Midbrain (tissue), 1 donor: Measurements from ENCODE around the gene TBL1XR1.

ENCODE experiments used
- DNase-seq: peaks from one replicate; lab custom pipeline; 2025; lab: John Stamatoyannopoulos, UW

Gene TBL1XR1

GRCh38 chr3:177065285-177066033, 131.8 kb downstream of the TBL1XR1 start:
- no peak for DNase-seq

- DNase-seq, result no peak
These were observed 135.1 kb downstream of the TBL1XR1 start for GRCh38 chr3:177062052-177062732.

DNA sequence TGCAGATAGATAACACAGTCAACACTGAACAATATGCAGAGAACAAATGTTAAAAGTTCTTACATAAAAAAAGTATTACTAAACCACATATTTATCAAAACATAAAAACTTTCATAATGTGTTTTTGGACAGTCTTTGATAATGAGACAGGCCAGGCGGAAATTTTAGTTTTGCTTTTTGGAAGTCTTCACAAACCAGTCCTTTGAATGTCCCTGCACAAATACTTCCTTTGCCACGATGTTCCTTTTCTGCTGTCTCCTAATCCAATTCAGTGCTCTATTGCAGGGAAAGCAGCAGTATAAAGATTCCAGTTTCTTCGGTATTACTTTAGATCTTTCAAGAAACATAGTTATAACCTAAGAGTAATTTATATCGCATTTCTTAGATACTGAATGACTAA, 135.9 kb downstream of the TBL1XR1 start:
- DNase-seq, result peak; percentile 32

- no peak for DNase-seq
These were observed 136.8 kb downstream of the TBL1XR1 start for GRCh38 chr3:177060492-177060891.

DNA sequence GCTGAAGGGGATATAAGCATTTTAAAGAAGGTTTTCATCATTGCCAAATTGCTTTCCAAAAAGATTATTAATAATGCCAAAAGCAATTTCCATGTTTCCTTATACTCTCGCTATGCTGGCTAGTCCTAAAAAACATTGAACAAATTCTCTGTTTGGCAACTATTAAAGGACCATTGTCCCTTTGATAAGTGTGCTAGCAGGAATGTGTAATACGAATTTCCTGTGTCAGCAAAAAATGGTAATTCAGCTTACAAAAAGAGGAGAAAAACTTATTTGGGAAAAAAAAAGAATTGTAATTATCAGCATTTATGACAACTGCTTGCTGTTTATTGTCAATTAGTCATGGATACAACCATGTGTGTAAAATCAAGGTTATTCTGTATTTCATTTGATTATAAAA, 138.6 kb downstream of the TBL1XR1 start:
- peak; percentile 17 for DNase-seq

DNA sequence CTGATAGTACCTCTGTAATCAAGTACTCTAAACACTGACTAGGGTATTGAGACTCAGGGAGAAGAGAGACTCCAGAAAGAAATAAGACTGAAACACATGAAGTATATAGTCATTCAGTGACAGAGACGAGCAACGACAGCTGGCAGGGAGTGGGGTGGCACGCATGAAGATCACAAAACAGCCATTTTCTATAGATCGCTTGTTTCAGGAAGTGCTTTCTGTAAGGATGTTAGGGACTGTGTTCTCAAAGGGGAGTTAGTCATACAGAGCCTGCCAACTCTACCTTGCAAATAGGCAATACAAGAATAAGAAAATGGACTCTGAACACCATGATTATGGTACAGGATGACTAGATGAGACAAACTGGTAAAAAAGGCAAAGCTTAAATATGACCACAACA, 139.5 kb downstream of the TBL1XR1 start:
- no peak for DNase-seq

DNA sequence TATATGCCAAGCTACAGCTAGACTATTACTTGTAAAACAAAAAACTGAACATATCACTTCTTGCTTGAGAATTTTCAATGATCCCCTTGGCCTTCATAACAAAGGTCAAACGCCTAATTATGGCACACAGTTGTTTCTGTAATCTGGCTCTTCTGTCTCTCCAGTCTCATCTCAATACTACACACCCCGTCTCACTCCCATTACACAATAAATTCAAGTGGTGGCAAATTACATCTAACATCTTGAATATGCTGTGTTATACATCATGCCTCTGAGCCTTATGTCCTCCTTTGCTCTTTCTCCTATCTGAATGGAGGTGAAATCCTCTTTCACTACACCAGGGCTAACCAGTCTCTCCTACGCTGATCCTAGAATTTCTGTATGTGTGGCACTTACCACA, 140.4 kb downstream of the TBL1XR1 start:
- DNase-seq, result no peak

DNA sequence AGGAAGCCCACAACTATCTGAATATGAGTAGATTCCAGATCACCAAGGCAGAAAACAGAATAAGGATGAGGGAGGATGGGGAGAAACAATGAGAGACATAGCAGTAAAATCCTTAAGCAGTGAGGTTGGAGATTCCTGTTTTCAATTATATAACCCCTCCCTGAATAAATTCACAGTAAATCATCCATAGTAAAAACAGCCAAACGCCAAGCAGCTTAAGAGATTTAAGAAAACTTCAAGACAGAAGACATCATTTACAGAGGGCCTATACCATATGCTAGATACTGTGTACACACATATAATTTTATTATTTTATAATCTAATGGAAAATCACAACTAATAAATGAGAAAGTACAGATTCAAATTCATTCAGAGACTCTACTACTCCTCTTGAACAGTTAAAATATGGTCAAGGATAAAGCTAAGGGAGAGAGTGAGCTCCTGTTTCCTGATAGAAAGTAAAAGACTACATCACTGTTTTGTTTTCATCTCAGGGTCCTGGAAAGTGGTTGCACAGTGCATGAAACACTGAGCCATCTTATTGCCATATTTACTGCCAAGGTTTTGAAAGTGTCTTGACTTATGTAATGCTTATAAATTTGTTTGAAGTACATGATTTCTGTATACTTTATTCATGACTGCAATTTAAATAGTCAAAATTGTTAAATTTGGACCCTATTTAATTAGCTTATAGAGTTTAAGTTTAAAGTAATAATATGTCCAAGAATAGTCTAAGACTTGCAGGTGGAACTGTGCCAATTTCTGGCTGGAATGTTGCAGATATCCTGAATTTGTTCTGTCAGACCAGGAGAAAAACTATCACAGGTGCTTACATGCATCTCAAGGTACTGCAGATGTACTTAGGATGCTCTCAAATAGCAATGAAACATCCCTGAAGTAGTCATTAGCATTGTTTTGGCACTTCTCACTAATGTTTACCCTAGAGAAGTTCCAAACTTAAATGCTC, 141.4 kb downstream of the TBL1XR1 start:
- no peak for DNase-seq

- no peak for DNase-seq
These were observed 144.2 kb downstream of the TBL1XR1 start for GRCh38 chr3:177053107-177053506.

GRCh38 chr3:177051411-177051810, 145.9 kb downstream of the TBL1XR1 start:
- DNase-seq, result peak; percentile 43

GRCh38 chr3:177050501-177051237, 146.6 kb downstream of the TBL1XR1 start:
- peak; percentile 72 for DNase-seq

DNA sequence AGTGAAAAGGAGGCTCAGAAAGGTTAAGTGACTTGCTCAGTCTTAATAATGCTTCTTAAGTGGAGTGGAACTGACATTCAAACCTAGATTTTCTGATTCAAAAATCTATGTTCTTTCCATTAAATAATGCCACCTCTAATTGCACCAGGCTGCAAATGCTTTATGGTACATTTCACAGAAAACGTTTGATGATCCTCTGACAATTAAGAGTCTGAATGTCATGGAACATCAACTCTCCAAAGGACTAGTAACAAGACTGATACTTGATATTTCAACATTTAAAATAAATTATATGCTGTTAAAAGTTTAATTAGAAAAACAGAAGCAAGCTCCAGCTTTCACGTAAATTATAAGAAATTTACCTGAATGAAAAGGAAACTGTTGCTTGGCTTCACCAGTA, 151.5 kb downstream of the TBL1XR1 start:
- DNase-seq, result no peak

GRCh38 chr3:177045222-177045621, 152.1 kb downstream of the TBL1XR1 start:
- DNase-seq, result no peak

DNA sequence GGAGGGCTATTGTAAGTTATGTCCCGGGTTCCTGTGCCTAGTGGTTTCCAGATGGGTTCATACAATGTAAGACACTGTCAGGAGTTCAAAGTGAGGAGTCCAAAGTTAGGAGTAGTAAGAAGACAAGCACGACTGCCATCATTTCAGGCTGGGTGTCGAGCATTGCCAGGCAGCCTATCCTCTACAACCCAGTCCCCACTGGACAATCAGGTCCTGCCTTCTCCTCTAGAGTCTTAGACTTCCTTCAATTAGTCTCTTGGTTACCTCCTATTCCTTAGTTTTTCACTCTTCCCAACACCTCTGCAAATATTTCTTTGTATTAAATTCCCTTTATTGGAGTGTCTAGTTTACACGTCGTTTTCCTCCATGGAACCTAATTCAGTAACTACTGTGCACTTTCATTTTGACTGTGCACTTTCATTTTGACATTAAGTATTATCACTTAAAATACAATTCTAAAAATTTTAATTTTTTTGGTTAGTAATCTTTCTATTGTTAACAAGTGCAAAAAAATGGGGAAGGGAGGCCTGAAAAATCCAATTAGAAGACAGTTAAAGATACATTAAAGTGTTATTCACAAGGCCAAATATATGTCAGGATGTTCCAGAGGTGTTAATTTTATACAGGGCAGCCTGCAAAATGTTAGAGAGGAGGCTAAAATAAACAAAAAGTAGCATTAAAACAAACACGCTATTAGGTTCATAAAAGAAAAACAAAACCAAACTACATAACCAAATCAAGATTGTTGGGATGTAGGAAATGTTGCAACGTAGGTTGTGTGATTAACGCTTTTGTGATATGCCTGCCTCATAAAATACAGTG, 155.3 kb downstream of the TBL1XR1 start:
- no peak for DNase-seq

DNA sequence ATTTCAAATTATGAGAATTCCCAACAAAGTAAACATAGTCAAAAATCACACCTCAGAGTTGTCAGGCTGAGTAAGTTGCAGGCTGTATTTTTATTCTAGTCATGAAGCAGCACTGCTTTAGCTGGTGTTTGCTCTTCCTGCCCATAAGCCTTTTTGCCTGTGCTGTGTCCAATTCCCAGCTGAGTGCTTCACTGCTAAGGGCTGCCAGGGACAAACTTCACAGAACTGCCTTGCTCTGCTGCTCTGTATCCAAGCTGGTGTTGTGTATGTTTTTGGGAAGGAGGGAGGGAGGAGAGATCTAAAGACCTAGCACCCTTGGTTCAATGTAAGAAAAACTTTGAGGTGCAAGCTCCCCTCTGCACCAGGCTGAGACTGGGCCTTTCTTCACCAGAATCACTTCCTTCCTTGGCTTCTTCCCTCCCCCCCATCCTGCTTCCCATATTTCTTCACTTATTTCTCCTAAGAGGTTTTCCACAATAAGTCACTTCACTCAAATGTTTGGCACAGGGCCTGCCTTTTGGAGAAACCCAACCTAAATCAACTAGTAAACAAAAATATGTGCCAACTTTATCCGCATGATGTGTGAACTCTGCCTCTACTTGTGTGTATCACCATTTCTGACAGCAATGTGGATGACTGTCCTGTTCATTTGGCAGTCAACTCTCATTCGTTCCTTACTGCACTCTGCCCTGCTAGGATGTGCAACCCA, 156.1 kb downstream of the TBL1XR1 start:
- peak; percentile 58 for DNase-seq

DNA sequence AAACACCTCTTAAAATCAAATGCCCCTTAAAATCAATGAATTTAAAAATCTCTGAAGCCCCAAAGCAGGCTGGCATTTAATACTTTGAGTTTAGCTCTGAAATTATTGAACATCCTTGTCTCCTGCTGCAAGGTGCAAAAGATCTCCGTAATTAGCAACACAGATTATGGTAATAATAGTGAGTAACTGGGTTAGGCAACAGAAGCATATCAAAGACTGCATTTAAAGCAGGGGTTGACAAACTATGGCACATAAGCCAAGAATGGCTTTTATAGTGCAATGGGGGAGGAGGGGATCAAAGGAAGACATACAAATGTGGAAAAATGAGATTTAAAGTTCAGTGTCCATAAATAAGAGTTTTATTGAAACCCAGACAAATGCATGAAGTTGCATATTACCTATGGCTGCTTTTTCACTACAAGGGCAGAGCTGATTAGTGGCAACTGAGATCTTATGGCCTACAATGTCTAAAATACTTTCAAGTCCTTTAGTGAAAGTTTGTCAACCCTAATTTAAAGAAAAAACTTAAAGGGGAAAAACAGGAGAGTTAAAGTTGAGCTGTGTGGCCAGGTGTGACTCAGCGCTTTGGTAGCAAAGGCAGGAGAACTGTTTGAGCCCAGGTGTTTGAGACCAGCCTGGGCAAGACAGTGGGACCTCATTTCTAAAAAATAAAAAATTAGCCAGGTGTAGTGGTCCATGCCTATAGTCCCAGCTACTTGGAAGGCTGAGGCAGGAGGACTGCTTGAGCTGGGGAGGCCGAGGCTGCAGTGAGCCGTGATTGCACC, 157.6 kb downstream of the TBL1XR1 start:
- DNase-seq, result no peak

- no peak for DNase-seq
These were observed 160.0 kb downstream of the TBL1XR1 start for GRCh38 chr3:177037241-177037640.

DNA sequence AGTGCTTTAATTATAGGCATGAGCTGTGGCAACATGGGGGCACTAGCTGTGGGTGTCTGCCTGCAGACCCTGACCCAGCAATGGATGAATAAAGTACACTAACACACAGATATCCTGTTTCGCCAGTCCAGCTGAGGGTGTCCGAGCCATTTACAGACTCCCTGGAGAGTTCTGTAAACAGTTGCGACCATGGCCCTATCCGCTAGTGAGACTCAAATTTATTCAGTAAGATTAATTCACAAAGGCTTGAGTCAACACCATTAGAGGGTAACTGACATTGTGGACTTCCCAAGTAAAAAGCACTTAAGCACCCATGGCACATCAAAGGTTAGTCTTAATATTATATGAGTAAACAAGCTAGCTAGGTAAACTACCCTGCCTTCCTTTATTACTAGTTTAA, 161.6 kb downstream of the TBL1XR1 start:
- DNase-seq, result no peak

DNA sequence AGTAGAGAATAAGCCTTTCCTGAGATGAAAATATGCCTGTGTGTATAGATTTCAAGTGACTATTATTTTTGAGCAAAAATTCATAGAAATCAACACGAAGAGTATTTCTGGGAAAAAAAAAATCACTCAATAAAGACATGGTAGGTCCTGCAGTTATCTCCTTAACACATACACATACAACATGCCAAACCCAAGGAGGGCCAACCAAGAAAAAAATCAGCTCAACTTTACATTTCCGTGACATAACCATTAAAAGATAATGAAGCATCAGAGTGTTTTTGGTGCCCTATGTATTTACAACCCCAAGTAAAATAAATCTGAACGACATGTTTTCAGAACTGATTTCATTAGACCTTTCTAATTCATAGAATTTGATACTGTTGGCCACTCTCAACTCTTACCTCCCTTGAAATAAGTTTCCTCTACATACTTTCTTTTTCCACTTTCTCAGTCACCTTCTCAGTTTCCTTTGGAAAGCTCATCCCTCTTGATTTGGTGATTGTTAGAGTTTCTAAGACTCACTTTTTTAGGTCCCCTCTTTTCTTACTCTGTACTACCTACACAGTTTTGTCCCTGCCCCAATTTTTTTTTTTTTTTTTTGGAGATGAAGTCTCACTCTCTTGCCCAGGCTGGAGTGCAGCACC, 162.3 kb downstream of the TBL1XR1 start:
- no peak for DNase-seq
